Keratinocyte (primary cell): Measurements from ENCODE around the gene DPAGT1. TPM values are rescaled to one million over a fixed set of nuclear protein-coding genes. Genes with fewer than 3 reads are reported as not detected.

ENCODE experiments used
- DNase-seq: peaks from one replicate; pipeline ENCODE4 v3.0.0-alpha.2; 2011; ENCODE audit warnings: low read depth, missing footprints, low spot score
- FAIRE-seq: peaks from 2 replicates; lab custom pipeline; 2011; peaks lifted over from hg19 to GRCh38; lab: Jason Lieb, UNC
- H2AFZ ChIP-seq: 2 replicates; pipeline ENCODE4 v1.6.0; 2012; ENCODE audit warnings: low read length, control low read depth, inconsistent platforms; ENCODE audit not compliant: control insufficient read depth
- H3K27ac ChIP-seq: 2 replicates; pipeline ENCODE4 v1.5.1; 2011; ENCODE audit warnings: low read length; ENCODE audit not compliant: control insufficient read depth, insufficient read depth
- H3K27me3 ChIP-seq: 3 replicates; pipeline ENCODE4 v1.6.0; 2011; ENCODE audit warnings: low read length; ENCODE audit not compliant: control insufficient read depth, insufficient read depth; ENCODE audit errors: extremely low read depth
- H3K36me3 ChIP-seq, 2 experiments: 2 replicates in 1 of 2; 3 replicates in 1 of 2; pipeline ENCODE4 v1.5.1; 2011; ENCODE audit warnings: low read length in 2 of 2, mild to moderate bottlenecking in 1 of 2; ENCODE audit not compliant: control insufficient read depth in 2 of 2, insufficient read depth in 2 of 2; ENCODE audit errors: extremely low read depth in 1 of 2
- H3K4me1 ChIP-seq: 3 replicates; pipeline ENCODE4 v1.5.1; 2011; ENCODE audit warnings: low read length; ENCODE audit not compliant: control insufficient read depth, insufficient read depth; ENCODE audit errors: extremely low read depth
- H3K4me2 ChIP-seq: 3 replicates; pipeline ENCODE4 v1.6.0; 2011; ENCODE audit warnings: low read depth, low read length; ENCODE audit not compliant: control insufficient read depth, insufficient read depth; ENCODE audit errors: extremely low read depth
- H3K4me3 ChIP-seq, 3 experiments: fragments of 200-600 bp in 1 of 3; sonication (generic) in 1 of 3; 2 replicates in 2 of 3; 3 replicates in 1 of 3; pipeline ENCODE4 v1.5.1; 2011 to 2016; ENCODE audit warnings: low read length in 3 of 3, mild to moderate bottlenecking in 3 of 3, control low read depth in 2 of 3, inconsistent platforms in 1 of 3, low read depth in 1 of 3, mixed read lengths in 1 of 3, mixed run types in 1 of 3, moderate library complexity in 1 of 3; ENCODE audit not compliant: control insufficient read depth in 2 of 3, insufficient read depth in 2 of 3; ENCODE audit errors: extremely low read depth in 1 of 3
- H3K79me2 ChIP-seq: 2 replicates; pipeline ENCODE4 v1.6.0; 2012; ENCODE audit warnings: low read length; ENCODE audit not compliant: control insufficient read depth, insufficient read depth
- H3K9ac ChIP-seq: 3 replicates; pipeline ENCODE4 v1.6.0; 2011; ENCODE audit warnings: low read length; ENCODE audit not compliant: control insufficient read depth, insufficient read depth; ENCODE audit errors: extremely low read depth
- H3K9me1 ChIP-seq: 3 replicates; pipeline ENCODE4 v1.6.0; 2011; ENCODE audit warnings: low read length; ENCODE audit not compliant: control insufficient read depth, insufficient read depth; ENCODE audit errors: extremely low read depth
- H3K9me3 ChIP-seq: 2 replicates; pipeline ENCODE4 v1.5.1; 2012; ENCODE audit warnings: low read depth, low read length; ENCODE audit not compliant: control insufficient read depth
- H4K20me1 ChIP-seq: 3 replicates; pipeline ENCODE4 v1.6.0; 2011; ENCODE audit warnings: low read length; ENCODE audit not compliant: control insufficient read depth, insufficient read depth; ENCODE audit errors: extremely low read depth
- CTCF ChIP-seq, 3 experiments: IDR thresholded peaks in 1 of 3; conservative IDR thresholded peaks in 1 of 3; optimal IDR thresholded peaks in 1 of 3; 2 replicates in 2 of 3; 3 replicates in 1 of 3; pipeline versions ENCODE3 to v1.5.1; 2011; ENCODE audit warnings: low read length in 3 of 3, mild to moderate bottlenecking in 3 of 3, moderate library complexity in 2 of 3, control low read depth in 1 of 3, inconsistent platforms in 1 of 3; ENCODE audit not compliant: insufficient read depth in 2 of 3; ENCODE audit errors: extremely low read depth in 1 of 3
- EZH2 ChIP-seq: IDR thresholded peaks from one replicate; pipeline ENCODE4 v1.6.1; 2012; ENCODE audit warnings: inconsistent platforms, mild to moderate bottlenecking, low read length, moderate library complexity
- dilution Hi-C: fragments of 300-500 bp; cut with MboI; formaldehyde crosslinking; loops from one replicate; pipeline ENCODE4 v1.7.0; 2020; ENCODE audit warnings: low sequenced_read_pairs; ENCODE audit not compliant: extremely low pct_ligation_motif_present
- polyA plus RNA-seq, 5 experiments: library from polyadenylated mRNA; depleted of rRNA in 3 of 5; stranded (reverse) in 3 of 5; stranded (forward) in 1 of 5; unstranded in 1 of 5; fragments of >200 nt; gene quantifications; 1 replicate in 1 of 5; 2 replicates in 3 of 5; 3 replicates in 1 of 5; pipeline versions ENCODE4 v1.2.1 to v1.2.3, GENCODE V29; 2011 to 2012; ENCODE audit warnings: missing spikeins in 2 of 5, low read depth in 1 of 5, low replicate concordance in 1 of 5

DPAGT1 gene
- polyA plus RNA-seq, 1 donor (not counting 4 experiments of a cell fraction or from before 2014, with no cell fraction given): 59.7 TPM

DNA sequence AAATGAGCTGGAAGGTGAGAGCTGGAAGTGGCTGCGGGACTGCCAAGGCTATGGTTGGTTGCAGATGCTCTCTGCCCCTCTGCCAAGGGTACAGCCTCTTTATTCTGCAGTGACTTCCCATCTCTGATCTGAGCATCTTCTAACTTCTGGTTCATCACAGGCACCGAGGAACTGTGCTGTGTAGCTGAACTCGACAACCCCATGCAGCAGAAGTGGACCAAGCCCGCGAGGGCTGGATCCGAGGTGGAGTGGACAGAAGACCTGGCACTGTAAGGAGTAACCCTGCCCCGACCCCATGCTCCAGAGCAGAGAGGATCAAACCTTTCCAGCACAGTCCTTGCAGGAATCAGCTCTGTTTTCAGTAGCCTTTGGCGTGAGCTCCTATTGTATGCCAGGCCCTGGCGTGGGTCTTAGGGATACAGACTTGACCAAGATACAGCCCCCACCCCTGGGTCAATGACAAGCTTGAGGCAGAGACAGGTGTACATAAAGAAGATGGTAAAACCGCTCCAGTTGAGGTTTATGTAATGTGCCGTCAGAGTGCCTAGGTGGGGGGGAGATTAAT, 9.8 kb upstream of the DPAGT1 start:
- no peak overlapping the region for H3K9ac ChIP-seq
- no peak overlapping the region for H2AFZ ChIP-seq
- H3K9me3 ChIP-seq: no peaks in the 10 kb centered on the region
- H3K27ac ChIP-seq: no peak overlapping the region
- H3K36me3 ChIP-seq: peaks cover 7 to 17% of the 10 kb centered on the region in 2 experiments
- H3K4me3 ChIP-seq: no peak overlapping the region
- H3K9me1 ChIP-seq: peaks cover 8% of the 10 kb centered on the region
- TF ChIP-seq EZH2 (no peak), CTCF (optimal IDR thresholded peaks at IDR 0.05 in 1 of 3, IDR thresholded peaks at IDR 0.05 in 1 of 3, conservative IDR thresholded peaks at IDR 0.05 in 1 of 3; ENCODE audit: extremely low read depth in 1 of 3, insufficient read depth in 2 of 3, low read length in 3 of 3) (no peak)
- no peaks in the 10 kb centered on the region for H4K20me1 ChIP-seq
- no peaks in the 10 kb centered on the region for H3K27me3 ChIP-seq
- FAIRE-seq (no peak), DNase-seq (no peak)
- H3K4me1 ChIP-seq: peaks cover 22% of the 10 kb centered on the region
- H3K4me2 ChIP-seq: no peak overlapping the region
- peaks cover 10% of the 10 kb centered on the region for H3K79me2 ChIP-seq
- dilution Hi-C loops: no loop called here

GRCh38 chr11:119110439-119110838, 8.8 kb upstream of the DPAGT1 start:
- Histone ChIP-seq H3K4me2 (no peak overlapping the region), H3K4me1 (peaks cover 23% of the 10 kb centered on the region), H4K20me1 (no peaks in the 10 kb centered on the region), H3K36me3 (peaks cover 7 to 15% of the 10 kb centered on the region in 2 experiments), H3K4me3 (no peak overlapping the region), H3K9me1 (peaks cover 8% of the 10 kb centered on the region), H3K27ac (no peak overlapping the region), H3K27me3 (no peaks in the 10 kb centered on the region), H3K9ac (no peak overlapping the region), H2AFZ (no peak overlapping the region), H3K9me3 (no peaks in the 10 kb centered on the region), H3K79me2 (peaks cover 10% of the 10 kb centered on the region)
- no peak for DNase-seq
- TF ChIP-seq CTCF (optimal IDR thresholded peaks at IDR 0.05 in 1 of 3, IDR thresholded peaks at IDR 0.05 in 1 of 3, conservative IDR thresholded peaks at IDR 0.05 in 1 of 3; ENCODE audit: extremely low read depth in 1 of 3, insufficient read depth in 2 of 3, low read length in 3 of 3) (no peak), EZH2 (no peak)
- dilution Hi-C loops: no loop called here
- FAIRE-seq: no peak
